Trophoblast cell (in vitro differentiated cells and primary cell): ENCODE data around the gene PDS5B.

Source experiments
- DNase-seq, 2 donors: peaks; one replicate each; pipeline ENCODE4 v3.0.0-alpha.2; 2016
- H2AFZ ChIP-seq: 2 replicates; pipeline ENCODE4 v1.6.1; 2013; ENCODE audit warnings: low read length, moderate library complexity, mild to moderate bottlenecking; ENCODE audit not compliant: insufficient read depth, poor library complexity
- H2AK5ac ChIP-seq: 2 replicates; pipeline ENCODE4 v1.6.1; 2013; ENCODE audit warnings: mild to moderate bottlenecking, low read length
- H2BK120ac ChIP-seq: 2 replicates; pipeline ENCODE4 v1.6.1; 2013; ENCODE audit warnings: low read length, mild to moderate bottlenecking, moderate library complexity; ENCODE audit not compliant: insufficient read depth, poor library complexity
- H2BK12ac ChIP-seq: 2 replicates; pipeline ENCODE4 v1.6.1; 2013; ENCODE audit warnings: mild to moderate bottlenecking, low read length, moderate library complexity
- H2BK5ac ChIP-seq: 2 replicates; pipeline ENCODE4 v1.6.1; 2013; ENCODE audit warnings: low read length, low read depth, moderate library complexity, mild to moderate bottlenecking; ENCODE audit not compliant: poor library complexity
- H3K14ac ChIP-seq: 2 replicates; pipeline ENCODE4 v1.6.1; 2013; ENCODE audit warnings: mild to moderate bottlenecking, low read length
- H3K18ac ChIP-seq: 2 replicates; pipeline ENCODE4 v1.6.1; 2013; ENCODE audit warnings: mild to moderate bottlenecking, low read length
- H3K23ac ChIP-seq: 2 replicates; pipeline ENCODE4 v1.6.1; 2013; ENCODE audit warnings: low read length
- H3K27ac ChIP-seq: 2 replicates; pipeline ENCODE4 v1.5.1; 2013; ENCODE audit warnings: low read depth, mild to moderate bottlenecking, inconsistent platforms, low read length, moderate library complexity
- H3K27me3 ChIP-seq: 2 replicates; pipeline ENCODE4 v1.6.1; 2013; ENCODE audit warnings: inconsistent platforms, mild to moderate bottlenecking, low read length, moderate library complexity; ENCODE audit not compliant: insufficient read depth
- H3K36me3 ChIP-seq, 2 experiments: 1 replicate in 1 of 2; 2 replicates in 1 of 2; pipeline ENCODE4 v1.6.1; 2013; ENCODE audit warnings: low read length in 2 of 2, mild to moderate bottlenecking in 2 of 2, moderate library complexity in 1 of 2; ENCODE audit not compliant: insufficient read depth in 2 of 2, control insufficient read depth in 1 of 2
- H3K4ac ChIP-seq: 2 replicates; pipeline ENCODE4 v1.6.1; 2013; ENCODE audit warnings: low read depth, mild to moderate bottlenecking, low read length, moderate library complexity
- H3K4me1 ChIP-seq, 2 experiments: 1 replicate in 1 of 2; 2 replicates in 1 of 2; pipeline ENCODE4 v1.6.1; 2013; ENCODE audit warnings: low read length in 2 of 2, mild to moderate bottlenecking in 2 of 2, moderate library complexity in 1 of 2; ENCODE audit not compliant: insufficient read depth in 2 of 2, control insufficient read depth in 1 of 2
- H3K4me2 ChIP-seq: 2 replicates; pipeline ENCODE4 v1.6.1; 2013; ENCODE audit warnings: inconsistent platforms, mild to moderate bottlenecking, low read length, moderate library complexity
- H3K4me3 ChIP-seq: 2 replicates; pipeline ENCODE4 v1.5.1; 2013; ENCODE audit warnings: mild to moderate bottlenecking, low read depth, low read length, inconsistent platforms
- H3K79me1 ChIP-seq: one replicate; pipeline ENCODE4 v1.6.1; 2013; ENCODE audit warnings: low read length
- H3K79me2 ChIP-seq: 2 replicates; pipeline ENCODE4 v1.6.1; 2013; ENCODE audit warnings: low read length, mild to moderate bottlenecking; ENCODE audit not compliant: control insufficient read depth, insufficient read depth, poor library complexity
- H3K9ac ChIP-seq: 2 replicates; pipeline ENCODE4 v1.6.1; 2013; ENCODE audit warnings: mild to moderate bottlenecking, low read length
- H3K9me3 ChIP-seq: 2 replicates; pipeline ENCODE4 v1.6.1; 2013; ENCODE audit warnings: low read depth, mild to moderate bottlenecking, control low read depth, inconsistent platforms, low read length; ENCODE audit not compliant: insufficient read depth
- H4K12ac ChIP-seq: 2 replicates; pipeline ENCODE4 v1.6.1; 2013; ENCODE audit warnings: low read depth, mild to moderate bottlenecking, low read length, moderate library complexity
- H4K8ac ChIP-seq: 2 replicates; pipeline ENCODE4 v1.6.1; 2013; ENCODE audit warnings: low read depth, mild to moderate bottlenecking, low read length, moderate library complexity
- H4K91ac ChIP-seq: one replicate; pipeline ENCODE4 v1.6.1; 2013; ENCODE audit warnings: low read depth, mild to moderate bottlenecking, low read length, moderate library complexity
- WGBS: extraction: QIAGEN DNeasy Blood & Tissue Kit; methylation state at CpG from one replicate; pipeline ENCODE4 v1.1.7; 2013; ENCODE audit warnings: missing lambda C conversion rate; ENCODE audit not compliant: insufficient read length, insufficient coverage; ENCODE audit errors: extremely low coverage; 5-methylcytosine and 5-hydroxymethylcytosine counted together

The PDS5B gene

GRCh38 chr13:32594157-32594738, 8.0 kb downstream of the PDS5B start:
- peak overlapping the region; percentile 62 for H3K4ac ChIP-seq
- no peak for DNase-seq
- no peak overlapping the region for H4K12ac ChIP-seq
- no peak overlapping the region for H3K9ac ChIP-seq
- H4K8ac ChIP-seq, result no peak overlapping the region
- no peak overlapping the region for H3K27ac ChIP-seq
- no peak overlapping the region for H2BK12ac ChIP-seq
- H3K9me3 ChIP-seq, result no peaks in the 10 kb centered on the region
- H3K4me2 ChIP-seq, result no peak overlapping the region
- no peak overlapping the region for H3K18ac ChIP-seq
- H2AFZ ChIP-seq, result no peak overlapping the region
- no peak overlapping the region for H2BK120ac ChIP-seq
- H3K36me3 ChIP-seq, result no peaks in the 10 kb centered on the region
- peaks cover 11% of the 10 kb centered on the region for H3K79me2 ChIP-seq
- H3K23ac ChIP-seq, result no peak overlapping the region
- no peak overlapping the region for H3K14ac ChIP-seq
- no peak overlapping the region for H3K4me3 ChIP-seq
- no peak overlapping the region for H2BK5ac ChIP-seq
- no peaks in the 10 kb centered on the region for H3K4me1 ChIP-seq
- no peak overlapping the region for H2AK5ac ChIP-seq
- H4K91ac ChIP-seq, result no peak overlapping the region
- H3K79me1 ChIP-seq, result no peaks in the 10 kb centered on the region
- no peaks in the 10 kb centered on the region for H3K27me3 ChIP-seq

GRCh38 chr13:32595306-32595705, 9.1 kb downstream of the PDS5B start:
- Histone ChIP-seq H2BK120ac (no peak overlapping the region), H4K12ac (no peak overlapping the region), H3K23ac (no peak overlapping the region), H3K9me3 (no peaks in the 10 kb centered on the region), H2BK12ac (no peak overlapping the region), H2AK5ac (no peak overlapping the region), H4K8ac (no peak overlapping the region), H2BK5ac (no peak overlapping the region), H3K4me3 (no peak overlapping the region), H3K4me1 (no peaks in the 10 kb centered on the region), H3K79me2 (peaks cover 12% of the 10 kb centered on the region), H4K91ac (no peak overlapping the region), H3K79me1 (no peaks in the 10 kb centered on the region), H3K14ac (no peak overlapping the region), H3K4me2 (no peak overlapping the region), H3K27me3 (no peaks in the 10 kb centered on the region), H3K27ac (no peak overlapping the region), H3K9ac (no peak overlapping the region), H3K4ac (no peak overlapping the region), H2AFZ (no peak overlapping the region), H3K36me3 (no peaks in the 10 kb centered on the region), H3K18ac (no peak overlapping the region)
- DNase-seq, result no peak
- WGBS, result no CpG with 5 or more reads among the region's 2 CpGs

- Histone ChIP-seq H4K91ac (no peak overlapping the region), H3K79me1 (no peaks in the 10 kb centered on the region), H3K18ac (no peak overlapping the region), H3K4ac (peak overlapping the region; percentile 79), H2BK5ac (no peak overlapping the region), H3K9ac (no peak overlapping the region), H2BK12ac (no peak overlapping the region), H3K79me2 (peaks cover 8% of the 10 kb centered on the region), H4K12ac (no peak overlapping the region), H2AFZ (no peak overlapping the region), H3K4me2 (no peak overlapping the region), H3K9me3 (no peaks in the 10 kb centered on the region), H3K4me3 (no peak overlapping the region), H2BK120ac (no peak overlapping the region), H3K4me1 (no peaks in the 10 kb centered on the region), H3K27me3 (no peaks in the 10 kb centered on the region), H2AK5ac (no peak overlapping the region), H4K8ac (no peak overlapping the region), H3K14ac (no peak overlapping the region), H3K36me3 (no peaks in the 10 kb centered on the region), H3K23ac (no peak overlapping the region), H3K27ac (no peak overlapping the region)
- no peak for DNase-seq
- no CpG with 5 or more reads among the region's 2 CpGs for WGBS
Observed at GRCh38 chr13:32600890-32601289, 14.6 kb downstream of the PDS5B start.

DNA sequence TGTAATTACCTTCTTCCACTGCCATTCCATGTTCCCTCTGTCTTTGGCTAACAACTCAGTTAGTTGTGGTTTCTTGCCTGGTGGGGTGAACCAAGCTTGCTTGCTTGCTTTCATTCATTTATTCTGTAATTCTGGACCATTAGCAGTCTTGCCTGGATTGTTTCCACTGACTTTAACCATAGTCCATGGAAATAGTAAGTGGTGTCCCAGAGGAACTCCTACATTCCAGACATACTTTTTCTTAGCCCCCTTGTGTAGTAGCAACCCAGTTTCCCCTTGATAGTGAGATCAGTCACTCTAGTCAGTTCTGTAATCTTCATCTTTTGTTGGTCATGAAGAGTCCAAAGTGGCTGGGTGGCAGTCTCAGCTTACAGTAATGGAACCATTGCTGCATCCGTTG, 23.2 kb downstream of the PDS5B start:
- H3K14ac ChIP-seq, result no peak overlapping the region
- H3K27me3 ChIP-seq, result no peaks in the 10 kb centered on the region
- H3K36me3 ChIP-seq, result peaks cover 0 to 2% of the 10 kb centered on the region in 2 experiments
- peaks cover 2% of the 10 kb centered on the region for H3K79me2 ChIP-seq
- no peak overlapping the region for H3K27ac ChIP-seq
- H4K12ac ChIP-seq, result no peak overlapping the region
- H2AK5ac ChIP-seq, result no peak overlapping the region
- no peak overlapping the region for H3K4me3 ChIP-seq
- no peak overlapping the region for H2BK120ac ChIP-seq
- no peak overlapping the region for H3K23ac ChIP-seq
- H4K91ac ChIP-seq, result no peak overlapping the region
- no peak overlapping the region for H3K4me2 ChIP-seq
- no peak overlapping the region for H2BK12ac ChIP-seq
- no CpG with 5 or more reads among the region's 1 CpG for WGBS
- no peak for DNase-seq
- no peak overlapping the region for H3K9ac ChIP-seq
- H3K4me1 ChIP-seq, result peaks cover 0 to 2% of the 10 kb centered on the region in 2 experiments
- peak overlapping the region; percentile 9 for H3K4ac ChIP-seq
- no peak overlapping the region for H4K8ac ChIP-seq
- no peak overlapping the region for H2BK5ac ChIP-seq
- no peak overlapping the region for H2AFZ ChIP-seq
- no peak overlapping the region for H3K18ac ChIP-seq
- peaks cover 5% of the 10 kb centered on the region for H3K9me3 ChIP-seq
- no peaks in the 10 kb centered on the region for H3K79me1 ChIP-seq
